GM13976 (cell line): Measurements from ENCODE around the gene ZFYVE28.

Experiments used
- DNase-seq: peaks from one replicate; pipeline ENCODE4 v3.0.0; 2012; ENCODE audit warnings: low spot score
- CTCF ChIP-seq: IDR thresholded peaks from 2 replicates; pipeline ENCODE4 v1.5.1; 2012; ENCODE audit warnings: borderline replicate concordance, mild to moderate bottlenecking; ENCODE audit not compliant: insufficient read depth; ENCODE audit errors: extremely low read depth, missing control alignments, control extremely low read depth
- in situ Hi-C: fragments of 300-500 bp; cut with MboI; formaldehyde crosslinking; loops from one replicate; pipeline ENCODE4 v1.12.0; 2022; ENCODE audit warnings: low sequenced_read_pairs, mixed read lengths, inconsistent platforms; ENCODE audit not compliant: unreplicated experiment

ZFYVE28 gene

GRCh38 chr4:2425386-2426068 is 7.1 kb upstream of the ZFYVE28 start:
- no peak for DNase-seq
- in situ Hi-C loops, result no loop called here
- TF ChIP-seq CTCF, result no peak

- in situ Hi-C loops, result no loop called here
- no peak for TF ChIP-seq CTCF
- DNase-seq, result no peak
These were observed 6.1 kb upstream of the ZFYVE28 start for GRCh38 chr4:2424581-2424980.

GRCh38 chr4:2423695-2424094 is 5.2 kb upstream of the ZFYVE28 start:
- DNase-seq, result no peak
- in situ Hi-C loops, result no loop called here
- TF ChIP-seq CTCF, result no peak

- TF ChIP-seq CTCF, result no peak
- in situ Hi-C loops, result no loop called here
- no peak for DNase-seq
These were observed 4.6 kb upstream of the ZFYVE28 start for GRCh38 chr4:2423066-2423465.

- in situ Hi-C loops, result no loop called here
These were observed 3.5 kb upstream of the ZFYVE28 start for GRCh38 chr4:2421928-2422327.

GRCh38 chr4:2419814-2420213 is 1.4 kb upstream of the ZFYVE28 start:
- in situ Hi-C loops, result no loop called here
- DNase-seq, result no peak
- no peak for TF ChIP-seq CTCF

More at GRCh38 chr4:2421928-2422327, 3.5 kb upstream of the ZFYVE28 start:
- no peak for DNase-seq
- TF ChIP-seq CTCF, result no peak
